T-helper 2 cell treated with Interferon-gamma antibody and Interleukin-4, amounts not matched to agents 5 μg/mL and 100 μg/mL, for 36 hours (primary cell): Measurements from ENCODE around the gene YY1AP1.

Experiments
- DNase-seq: peaks from one replicate; pipeline ENCODE4 v3.0.0; 2021; ENCODE audit warnings: low spot score
- H3K27ac Mint-ChIP-seq: one replicate; pipeline ENCODE4 v1.8.0; 2021; ENCODE audit warnings: mild to moderate bottlenecking, mixed read lengths
- H3K27me3 Mint-ChIP-seq: one replicate; pipeline ENCODE4 v1.8.0; 2021; ENCODE audit warnings: low read depth, mixed read lengths
- H3K36me3 Mint-ChIP-seq: one replicate; pipeline ENCODE4 v1.8.0; 2021; ENCODE audit warnings: low read depth, mixed read lengths
- H3K4me1 Mint-ChIP-seq: one replicate; pipeline ENCODE4 v1.8.0; 2021; ENCODE audit warnings: low read depth, mixed read lengths
- H3K4me3 Mint-ChIP-seq: one replicate; pipeline ENCODE4 v1.8.0; 2022; ENCODE audit warnings: mild to moderate bottlenecking, moderate library complexity, mixed read lengths
- H3K9me3 Mint-ChIP-seq: one replicate; pipeline ENCODE4 v1.8.0; 2021; ENCODE audit warnings: mixed read lengths

YY1AP1 gene

GRCh38 chr1:155609515-155610256 is 78.9 kb downstream of the YY1AP1 start, which contains the start of gene MSTO1:
MSTO1 (plus strand) TSS chr1:155610218; CDS start chr1:155610249, 31 bp downstream.
- Mint-ChIP-seq H3K27me3 (no peaks in the 10 kb centered on the region), H3K4me3 (peak within 1 kb of the TSS; percentile 93), H3K27ac (peak within 1 kb of the TSS; percentile 91), H3K36me3 (peaks cover 13% of the 10 kb centered on the region), H3K4me1 (peaks cover 2% of the 10 kb centered on the region), H3K9me3 (no peaks in the 10 kb centered on the region)
- DNase-seq = peak; percentile 98
